Stomach smooth muscle (tissue), 2 donors: ENCODE data around the gene AP2S1.
"Not testable (repeated sequence)": the region's sequence is repeated elsewhere in the genome, so short reads cannot be mapped to it uniquely, and the experiment has no call there.

Experiments
- H3K27ac ChIP-seq: one replicate; pipeline ENCODE4 v1.7.0; 2013; ENCODE audit warnings: mild to moderate bottlenecking, low read length, inconsistent platforms
- H3K27me3 ChIP-seq, 2 donors: one replicate each; pipeline ENCODE4 v1.7.0; 2013; ENCODE audit warnings: low read length in 2 of 2; ENCODE audit not compliant: insufficient read depth in 2 of 2, control insufficient read depth in 1 of 2
- H3K36me3 ChIP-seq, 2 donors: one replicate each; pipeline ENCODE4 v1.7.0; 2013; ENCODE audit warnings: low read length in 2 of 2; ENCODE audit not compliant: control insufficient read depth in 2 of 2, insufficient read depth in 2 of 2
- H3K4me1 ChIP-seq: one replicate; pipeline ENCODE4 v1.7.0; 2013; ENCODE audit warnings: low read length; ENCODE audit not compliant: control insufficient read depth, insufficient read depth
- H3K4me3 ChIP-seq, 2 donors: one replicate each; pipeline ENCODE4 v1.7.0; 2013; ENCODE audit warnings: low read length in 2 of 2
- H3K9ac ChIP-seq, 2 donors: one replicate each; pipeline ENCODE4 v1.7.0; 2013; ENCODE audit warnings: low read length in 2 of 2, mild to moderate bottlenecking in 1 of 2
- H3K9me3 ChIP-seq, 2 donors: one replicate each; pipeline ENCODE4 v1.7.0; 2013; ENCODE audit warnings: low read length in 2 of 2; ENCODE audit not compliant: control insufficient read depth in 2 of 2
- donor health status: healthy.
- donor health status: Pancreatic carcinoma.

The AP2S1 gene

GRCh38 chr19:46821512-46822409 is 28.9 kb downstream of the AP2S1 start:
- Histone ChIP-seq H3K36me3 (no peaks in the 10 kb centered on the region), H3K27me3 (no peaks in the 10 kb centered on the region), H3K27ac (no peak overlapping the region), H3K4me3 (no peak overlapping the region), H3K9ac (no peak overlapping the region), H3K4me1 (no peaks in the 10 kb centered on the region), H3K9me3 (no peaks in the 10 kb centered on the region)

GRCh38 chr19:46818812-46819211 is 31.8 kb downstream of the AP2S1 start:
- no peaks in the 10 kb centered on the region for H3K27me3 ChIP-seq
- H3K36me3 ChIP-seq: no peaks in the 10 kb centered on the region
- no peaks in the 10 kb centered on the region for H3K9me3 ChIP-seq
- H3K4me1 ChIP-seq: no peaks in the 10 kb centered on the region
- H3K27ac ChIP-seq: no peak overlapping the region
- H3K4me3 ChIP-seq: no peak overlapping the region
- H3K9ac ChIP-seq: no peak overlapping the region

GRCh38 chr19:46815833-46816627 is 34.6 kb downstream of the AP2S1 start:
- H3K27me3 ChIP-seq: no peaks in the 10 kb centered on the region
- H3K27ac ChIP-seq: no peak overlapping the region
- no peak overlapping the region for H3K4me3 ChIP-seq
- H3K9ac ChIP-seq: no peak overlapping the region
- H3K4me1 ChIP-seq: no peaks in the 10 kb centered on the region
- no peaks in the 10 kb centered on the region for H3K36me3 ChIP-seq
- no peaks in the 10 kb centered on the region for H3K9me3 ChIP-seq

- H3K4me1 ChIP-seq: no peaks in the 10 kb centered on the region
- no peak overlapping the region for H3K27ac ChIP-seq
- no peaks in the 10 kb centered on the region for H3K9me3 ChIP-seq
- H3K4me3 ChIP-seq: no peak overlapping the region
- no peaks in the 10 kb centered on the region for H3K36me3 ChIP-seq
- H3K9ac ChIP-seq: no peak overlapping the region
- H3K27me3 ChIP-seq: no peaks in the 10 kb centered on the region
Observed at GRCh38 chr19:46813839-46814358, 36.7 kb downstream of the AP2S1 start.

GRCh38 chr19:46812977-46813838 is 37.4 kb downstream of the AP2S1 start:
- Histone ChIP-seq H3K27me3 (no peaks in the 10 kb centered on the region), H3K36me3 (no peaks in the 10 kb centered on the region), H3K4me3 (no peak overlapping the region), H3K27ac (no peak overlapping the region), H3K4me1 (no peaks in the 10 kb centered on the region), H3K9ac (no peak overlapping the region), H3K9me3 (no peaks in the 10 kb centered on the region)

GRCh38 chr19:46809534-46810272 is 40.9 kb downstream of the AP2S1 start:
- Histone ChIP-seq H3K36me3 (no peaks in the 10 kb centered on the region), H3K9me3 (no peaks in the 10 kb centered on the region), H3K9ac (no peak overlapping the region), H3K4me1 (no peaks in the 10 kb centered on the region), H3K27me3 (no peaks in the 10 kb centered on the region), H3K27ac (no peak overlapping the region), H3K4me3 (no peak overlapping the region)

GRCh38 chr19:46806656-46807055 is 44.0 kb downstream of the AP2S1 start:
- H3K9ac ChIP-seq: no peak overlapping the region
- no peaks in the 10 kb centered on the region for H3K4me1 ChIP-seq
- no peak overlapping the region for H3K27ac ChIP-seq
- H3K9me3 ChIP-seq: no peaks in the 10 kb centered on the region
- H3K27me3 ChIP-seq: no peaks in the 10 kb centered on the region
- H3K4me3 ChIP-seq: no peak overlapping the region
- H3K36me3 ChIP-seq: no peaks in the 10 kb centered on the region

GRCh38 chr19:46804432-46804831 is 46.2 kb downstream of the AP2S1 start:
- H3K27me3 ChIP-seq, H3K9ac ChIP-seq, H3K4me3 ChIP-seq, H3K4me1 ChIP-seq, H3K36me3 ChIP-seq, H3K9me3 ChIP-seq, H3K27ac ChIP-seq: not testable (repeated sequence)

- no peak overlapping the region for H3K9ac ChIP-seq
- no peaks in the 10 kb centered on the region for H3K27me3 ChIP-seq
- H3K4me3 ChIP-seq: no peak overlapping the region
- no peaks in the 10 kb centered on the region for H3K36me3 ChIP-seq
- H3K4me1 ChIP-seq: no peaks in the 10 kb centered on the region
- H3K27ac ChIP-seq: no peak overlapping the region
- H3K9me3 ChIP-seq: no peaks in the 10 kb centered on the region
Observed at GRCh38 chr19:46803555-46803954, 47.1 kb downstream of the AP2S1 start.

GRCh38 chr19:46802152-46802551 is 48.5 kb downstream of the AP2S1 start:
- H3K4me1 ChIP-seq: no peaks in the 10 kb centered on the region
- no peaks in the 10 kb centered on the region for H3K9me3 ChIP-seq
- no peaks in the 10 kb centered on the region for H3K36me3 ChIP-seq
- no peak overlapping the region for H3K4me3 ChIP-seq
- no peak overlapping the region for H3K27ac ChIP-seq
- no peaks in the 10 kb centered on the region for H3K27me3 ChIP-seq
- H3K9ac ChIP-seq: no peak overlapping the region
